ENCODE results near the gene RAD51B.

The RAD51B gene

GRCh38 chr14:68404652-68405183, 585.1 kb downstream of the RAD51B start:
- H3K9me3 ChIP-seq (ENCODE audit: control insufficient read depth, low read depth, low read length), result no peaks in the 10 kb centered on the region
- H3K4me1 ChIP-seq (ENCODE audit: control insufficient read depth, low read depth, low read length), result peaks cover 6% of the 10 kb centered on the region
- H3K4me3 ChIP-seq (ENCODE audit: low read length), result no peak overlapping the region
- H3K9ac ChIP-seq (ENCODE audit: low read length), result no peak overlapping the region
- H3K27me3 ChIP-seq (ENCODE audit: control insufficient read depth, insufficient read depth, low read length), result no peaks in the 10 kb centered on the region
- no peaks in the 10 kb centered on the region for H3K36me3 ChIP-seq (ENCODE audit: control insufficient read depth, low read depth, low read length)
- no peak overlapping the region for H3K27ac ChIP-seq (ENCODE audit: low read length)

- Histone ChIP-seq H3K36me3 (ENCODE audit: control insufficient read depth, low read depth, low read length) (no peaks in the 10 kb centered on the region), H3K27me3 (ENCODE audit: control insufficient read depth, insufficient read depth, low read length) (no peaks in the 10 kb centered on the region), H3K9me3 (ENCODE audit: control insufficient read depth, low read depth, low read length) (no peaks in the 10 kb centered on the region), H3K4me1 (ENCODE audit: control insufficient read depth, low read depth, low read length) (peaks cover 6% of the 10 kb centered on the region), H3K9ac (ENCODE audit: low read length) (no peak overlapping the region), H3K4me3 (ENCODE audit: low read length) (no peak overlapping the region), H3K27ac (ENCODE audit: low read length) (no peak overlapping the region)
These were observed 586.4 kb downstream of the RAD51B start for GRCh38 chr14:68405961-68406360.

- Histone ChIP-seq H3K9ac (ENCODE audit: low read length) (no peak overlapping the region), H3K4me3 (ENCODE audit: low read length) (no peak overlapping the region), H3K27ac (ENCODE audit: low read length) (no peak overlapping the region), H3K4me1 (ENCODE audit: control insufficient read depth, low read depth, low read length) (peaks cover 6% of the 10 kb centered on the region), H3K27me3 (ENCODE audit: control insufficient read depth, insufficient read depth, low read length) (no peaks in the 10 kb centered on the region), H3K36me3 (ENCODE audit: control insufficient read depth, low read depth, low read length) (no peaks in the 10 kb centered on the region), H3K9me3 (ENCODE audit: control insufficient read depth, low read depth, low read length) (no peaks in the 10 kb centered on the region)
These were observed 587.7 kb downstream of the RAD51B start for GRCh38 chr14:68407285-68407684.

DNA sequence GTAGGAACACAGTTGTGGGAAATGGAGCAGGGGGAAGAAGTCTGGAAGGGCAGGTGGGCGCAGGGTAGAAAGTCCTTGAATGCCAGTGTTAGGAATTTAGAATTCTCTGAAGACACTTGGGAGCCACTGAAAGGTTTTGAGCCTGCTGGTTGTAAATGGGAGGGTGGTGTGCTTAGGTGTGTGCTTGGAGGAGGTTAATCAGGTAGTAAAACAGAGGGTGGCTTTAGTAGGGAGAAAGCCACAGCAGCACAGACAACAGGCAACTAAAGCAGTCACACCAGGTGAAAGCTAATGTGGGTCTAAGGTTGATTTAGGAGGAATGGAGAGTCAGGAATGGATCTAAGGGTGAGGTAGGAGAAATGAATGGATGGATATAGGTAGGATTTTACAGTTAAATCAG, 588.2 kb downstream of the RAD51B start:
- Histone ChIP-seq H3K27ac (ENCODE audit: low read length) (no peak overlapping the region), H3K4me1 (ENCODE audit: control insufficient read depth, low read depth, low read length) (peaks cover 6% of the 10 kb centered on the region), H3K27me3 (ENCODE audit: control insufficient read depth, insufficient read depth, low read length) (no peaks in the 10 kb centered on the region), H3K36me3 (ENCODE audit: control insufficient read depth, low read depth, low read length) (no peaks in the 10 kb centered on the region), H3K9ac (ENCODE audit: low read length) (no peak overlapping the region), H3K4me3 (ENCODE audit: low read length) (no peak overlapping the region), H3K9me3 (ENCODE audit: control insufficient read depth, low read depth, low read length) (no peaks in the 10 kb centered on the region)

- Histone ChIP-seq H3K4me1 (ENCODE audit: control insufficient read depth, low read depth, low read length) (peaks cover 6% of the 10 kb centered on the region), H3K36me3 (ENCODE audit: control insufficient read depth, low read depth, low read length) (no peaks in the 10 kb centered on the region), H3K9ac (ENCODE audit: low read length) (no peak overlapping the region), H3K9me3 (ENCODE audit: control insufficient read depth, low read depth, low read length) (no peaks in the 10 kb centered on the region), H3K4me3 (ENCODE audit: low read length) (no peak overlapping the region), H3K27ac (ENCODE audit: low read length) (no peak overlapping the region), H3K27me3 (ENCODE audit: control insufficient read depth, insufficient read depth, low read length) (no peaks in the 10 kb centered on the region)
These were observed 589.1 kb downstream of the RAD51B start for GRCh38 chr14:68408680-68409079.

DNA sequence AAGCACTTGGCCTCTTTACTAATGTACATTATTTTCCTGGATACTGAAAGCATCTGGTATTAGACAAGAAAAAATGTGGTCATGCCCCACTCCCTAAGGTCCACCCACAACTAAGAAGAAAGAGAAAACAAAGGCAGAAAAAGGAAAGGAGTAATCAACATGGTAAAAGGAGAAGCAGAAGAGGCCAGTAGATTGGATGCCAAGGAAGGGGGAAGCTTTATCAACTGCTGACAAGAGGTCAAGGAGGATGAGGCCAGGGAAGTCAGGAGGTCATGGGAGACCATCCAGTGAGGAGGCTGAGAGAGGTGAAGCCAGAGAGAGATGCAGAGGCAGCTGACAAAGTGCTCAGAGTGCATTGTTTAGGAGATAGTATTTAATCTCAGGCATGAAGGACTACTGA, 589.8 kb downstream of the RAD51B start:
- no peak overlapping the region for H3K9ac ChIP-seq (ENCODE audit: low read length)
- no peak overlapping the region for H3K27ac ChIP-seq (ENCODE audit: low read length)
- H3K4me1 ChIP-seq (ENCODE audit: control insufficient read depth, low read depth, low read length), result peaks cover 6% of the 10 kb centered on the region
- no peaks in the 10 kb centered on the region for H3K27me3 ChIP-seq (ENCODE audit: control insufficient read depth, insufficient read depth, low read length)
- no peaks in the 10 kb centered on the region for H3K36me3 ChIP-seq (ENCODE audit: control insufficient read depth, low read depth, low read length)
- no peak overlapping the region for H3K4me3 ChIP-seq (ENCODE audit: low read length)
- no peaks in the 10 kb centered on the region for H3K9me3 ChIP-seq (ENCODE audit: control insufficient read depth, low read depth, low read length)

GRCh38 chr14:68412505-68413465, 593.2 kb downstream of the RAD51B start:
- Histone ChIP-seq H3K4me3 (ENCODE audit: low read length) (no peak overlapping the region), H3K27ac (ENCODE audit: low read length) (no peak overlapping the region), H3K9me3 (ENCODE audit: control insufficient read depth, low read depth, low read length) (no peaks in the 10 kb centered on the region), H3K9ac (ENCODE audit: low read length) (no peak overlapping the region), H3K4me1 (ENCODE audit: control insufficient read depth, low read depth, low read length) (peaks cover 5% of the 10 kb centered on the region), H3K27me3 (ENCODE audit: control insufficient read depth, insufficient read depth, low read length) (no peaks in the 10 kb centered on the region), H3K36me3 (ENCODE audit: control insufficient read depth, low read depth, low read length) (no peaks in the 10 kb centered on the region)

DNA sequence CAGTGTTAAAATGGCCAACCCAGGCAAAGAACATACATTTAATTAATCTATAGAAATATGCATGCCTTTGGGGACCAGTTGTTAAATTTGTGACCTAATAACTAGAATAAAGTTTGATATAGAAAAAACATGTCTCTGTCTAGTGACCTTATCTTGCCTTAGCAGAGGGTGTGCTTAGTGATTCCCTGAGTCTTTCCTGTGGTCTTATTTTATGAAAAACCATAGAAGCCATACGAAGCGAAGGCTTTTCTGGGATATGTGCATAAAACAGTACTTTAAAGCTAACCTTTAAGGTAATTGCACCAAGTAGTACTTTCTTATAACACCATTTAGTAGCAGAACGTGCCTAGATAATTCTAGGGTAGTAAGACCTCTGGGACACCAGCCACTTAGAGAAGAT, 593.9 kb downstream of the RAD51B start:
- no peaks in the 10 kb centered on the region for H3K36me3 ChIP-seq (ENCODE audit: control insufficient read depth, low read depth, low read length)
- no peaks in the 10 kb centered on the region for H3K4me1 ChIP-seq (ENCODE audit: control insufficient read depth, low read depth, low read length)
- no peaks in the 10 kb centered on the region for H3K27me3 ChIP-seq (ENCODE audit: control insufficient read depth, insufficient read depth, low read length)
- H3K9me3 ChIP-seq (ENCODE audit: control insufficient read depth, low read depth, low read length), result no peaks in the 10 kb centered on the region
- no peak overlapping the region for H3K9ac ChIP-seq (ENCODE audit: low read length)
- H3K27ac ChIP-seq (ENCODE audit: low read length), result no peak overlapping the region
- H3K4me3 ChIP-seq (ENCODE audit: low read length), result no peak overlapping the region

DNA sequence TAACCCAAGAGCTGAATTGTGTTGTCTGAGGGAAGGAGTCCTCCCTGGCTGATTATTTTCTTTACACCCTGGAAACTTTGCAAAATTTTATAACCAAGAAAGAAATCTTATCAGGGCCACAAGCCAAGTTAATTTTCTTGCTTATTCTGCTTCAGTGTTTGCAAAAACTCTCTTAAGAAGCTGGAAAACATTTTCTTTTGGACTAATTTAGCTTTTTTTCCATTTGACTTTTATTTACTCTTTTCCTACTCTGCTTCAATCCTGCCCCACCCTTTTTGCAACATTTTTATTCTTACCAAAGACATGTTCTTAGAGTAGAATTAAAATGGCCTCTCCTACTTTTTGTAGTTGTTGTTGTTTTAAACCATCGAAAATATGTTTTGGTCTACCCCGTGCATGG, 594.5 kb downstream of the RAD51B start:
- no peak overlapping the region for H3K9ac ChIP-seq (ENCODE audit: low read length)
- no peak overlapping the region for H3K4me3 ChIP-seq (ENCODE audit: low read length)
- no peaks in the 10 kb centered on the region for H3K4me1 ChIP-seq (ENCODE audit: control insufficient read depth, low read depth, low read length)
- no peaks in the 10 kb centered on the region for H3K27me3 ChIP-seq (ENCODE audit: control insufficient read depth, insufficient read depth, low read length)
- H3K27ac ChIP-seq (ENCODE audit: low read length), result no peak overlapping the region
- no peaks in the 10 kb centered on the region for H3K36me3 ChIP-seq (ENCODE audit: control insufficient read depth, low read depth, low read length)
- no peaks in the 10 kb centered on the region for H3K9me3 ChIP-seq (ENCODE audit: control insufficient read depth, low read depth, low read length)

GRCh38 chr14:68416171-68416570, 596.6 kb downstream of the RAD51B start:
- H3K27ac ChIP-seq (ENCODE audit: low read length), result no peak overlapping the region
- H3K9ac ChIP-seq (ENCODE audit: low read length), result no peak overlapping the region
- no peaks in the 10 kb centered on the region for H3K9me3 ChIP-seq (ENCODE audit: control insufficient read depth, low read depth, low read length)
- no peaks in the 10 kb centered on the region for H3K4me1 ChIP-seq (ENCODE audit: control insufficient read depth, low read depth, low read length)
- no peaks in the 10 kb centered on the region for H3K36me3 ChIP-seq (ENCODE audit: control insufficient read depth, low read depth, low read length)
- H3K27me3 ChIP-seq (ENCODE audit: control insufficient read depth, insufficient read depth, low read length), result no peaks in the 10 kb centered on the region
- no peak overlapping the region for H3K4me3 ChIP-seq (ENCODE audit: low read length)

DNA sequence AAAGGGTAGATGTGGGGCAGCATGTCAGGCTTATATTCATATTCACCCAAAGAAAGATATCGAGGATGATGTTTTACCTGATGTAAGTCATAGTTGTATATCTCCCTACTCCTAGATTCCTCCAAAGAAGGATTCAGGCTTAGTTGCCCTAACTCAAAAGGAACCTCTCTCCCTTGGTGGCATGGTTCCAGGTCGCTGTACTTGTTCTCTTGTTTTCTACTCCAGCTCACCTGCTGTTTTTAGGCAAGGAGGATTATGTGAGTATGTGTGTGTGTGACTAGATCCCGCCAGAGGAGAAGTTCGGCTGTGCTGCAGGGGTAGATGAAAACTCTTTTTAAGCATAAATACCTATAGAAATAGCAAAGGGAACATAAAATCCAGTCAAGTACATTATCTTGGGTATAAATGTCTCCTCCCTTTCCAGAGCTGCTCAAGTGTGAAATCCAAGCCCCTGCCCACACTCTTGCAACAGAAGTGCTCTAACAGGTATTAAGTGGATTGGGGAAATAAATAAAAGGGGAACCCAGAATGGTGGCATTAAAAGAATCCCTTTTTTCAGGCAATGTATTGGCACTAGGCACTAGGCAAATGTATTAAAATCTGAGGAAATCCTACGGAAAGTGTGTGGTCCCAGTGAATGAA, 597.6 kb downstream of the RAD51B start:
- no peaks in the 10 kb centered on the region for H3K4me1 ChIP-seq (ENCODE audit: control insufficient read depth, low read depth, low read length)

More for the DNA sequence above, 597.6 kb downstream of the RAD51B start:
- Histone ChIP-seq H3K27me3 (ENCODE audit: control insufficient read depth, insufficient read depth, low read length) (no peaks in the 10 kb centered on the region), H3K9me3 (ENCODE audit: control insufficient read depth, low read depth, low read length) (no peaks in the 10 kb centered on the region), H3K4me3 (ENCODE audit: low read length) (no peak overlapping the region), H3K27ac (ENCODE audit: low read length) (no peak overlapping the region), H3K9ac (ENCODE audit: low read length) (no peak overlapping the region), H3K36me3 (ENCODE audit: control insufficient read depth, low read depth, low read length) (no peaks in the 10 kb centered on the region)

All from iPS-18a (cell line).